Panc1 (cell line): ENCODE results near the gene BBS9.

Source experiments
- CTCF ChIP-seq: fragments of 450-650 bp; IDR thresholded peaks from 2 replicates; pipeline ENCODE4 v1.5.1; 2017; ENCODE audit warnings: mild to moderate bottlenecking
- POLR2AphosphoS5 ChIP-seq: IDR thresholded peaks from 2 replicates; pipeline ENCODE4 v1.6.1; 2012; ENCODE audit warnings: mild to moderate bottlenecking, low read depth, low read length, moderate library complexity
- REST ChIP-seq, 2 experiments: IDR thresholded peaks; 2 replicates each; pipeline ENCODE4 v1.6.1; 2011 to 2012; ENCODE audit warnings: low read depth in 2 of 2, control low read depth in 1 of 2, low read length in 1 of 2, mild to moderate bottlenecking in 1 of 2, moderate library complexity in 1 of 2; ENCODE audit not compliant: insufficient read depth in 1 of 2
- TCF7L2 ChIP-seq: IDR thresholded peaks from 2 replicates; pipeline ENCODE4 v1.6.1; 2011; ENCODE audit warnings: mild to moderate bottlenecking, low read depth, low read length, inconsistent platforms

- TF ChIP-seq CTCF (no peak), REST (IDR thresholded peaks at IDR 0.05; ENCODE audit: insufficient read depth in 1 of 2, low read depth in 2 of 2, low read length in 1 of 2) (no peak), POLR2AphosphoS5 (no peak), TCF7L2 (no peak)
Observed at GRCh38 chr7:33503014-33503413, 373.6 kb downstream of the BBS9 start.
